ENCODE measurements around the gene MON1A. TPM values are rescaled to one million over a fixed set of nuclear protein-coding genes. Genes with fewer than 3 reads are reported as not detected.

The MON1A gene
- total RNA-seq, 1 donor from 2014 or later = 15.5 TPM

DNA sequence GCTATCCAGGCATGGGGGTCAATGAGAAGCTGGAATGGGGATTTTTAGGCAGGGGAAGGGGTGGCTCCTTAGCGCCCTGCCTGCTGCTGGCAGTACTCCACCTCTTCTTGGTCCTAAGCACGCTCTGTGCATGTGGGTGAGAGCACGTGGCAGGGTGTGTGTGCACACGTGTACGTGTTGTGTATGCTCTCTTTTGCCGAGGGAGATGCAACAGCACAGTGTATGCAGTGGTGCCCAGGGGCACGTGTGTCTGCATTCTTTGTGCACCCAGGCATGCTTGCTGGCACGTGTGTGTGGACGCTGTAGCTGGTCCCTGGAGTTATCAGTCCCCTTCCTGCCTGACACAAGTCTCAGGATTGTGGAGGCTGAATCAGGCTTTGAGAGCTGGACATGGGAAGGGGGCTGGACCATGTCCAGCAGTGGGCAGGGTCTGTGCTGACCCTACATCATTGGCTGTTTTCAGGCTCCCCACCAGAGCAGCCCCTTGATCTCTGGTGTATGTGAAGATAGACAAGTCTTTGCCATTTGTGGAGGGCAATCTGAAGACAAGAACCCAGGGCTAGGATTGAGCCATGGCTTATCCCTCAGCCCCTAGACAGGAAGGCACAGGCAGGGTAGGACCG, 58.0 kb downstream of the MON1A start:
- Mint-ChIP-seq H3K36me3 (ENCODE audit: low read depth) (no peaks in the 10 kb centered on the region), H3K4me3 (no peak overlapping the region), H3K9me3 (no peaks in the 10 kb centered on the region), H3K27ac (no peak overlapping the region), H3K4me1 (ENCODE audit: low read depth) (no peaks in the 10 kb centered on the region), H3K27me3 (ENCODE audit: insufficient read depth) (peaks cover 32% of the 10 kb centered on the region)
- intact Hi-C loops (cut with micrococcal nuclease) = no loop called here
- no peak for DNase-seq (ENCODE audit: low spot score)

GRCh38 chr3:49869525-49870126, 60.0 kb downstream of the MON1A start, which contains the start of gene CAMKV:
Gene CAMKV (minus strand): TSS chr3:49869906. CDS start chr3:49862388, 7,518 bp downstream.
- Mint-ChIP-seq H3K4me3 (peak within 1 kb of the TSS; percentile 42), H3K27me3 (ENCODE audit: insufficient read depth) (peaks cover 32% of the 10 kb centered on the region)

GRCh38 chr3:49868862-49869466, 60.6 kb downstream of the MON1A start:
- peak overlapping the region; percentile 42 for H3K4me3 Mint-ChIP-seq
- H3K27me3 Mint-ChIP-seq (ENCODE audit: insufficient read depth) = peaks cover 34% of the 10 kb centered on the region
- no peaks in the 10 kb centered on the region for H3K36me3 Mint-ChIP-seq (ENCODE audit: low read depth)
- DNase-seq (ENCODE audit: low spot score) = no peak
- no peaks in the 10 kb centered on the region for H3K4me1 Mint-ChIP-seq (ENCODE audit: low read depth)
- no peak overlapping the region for H3K27ac Mint-ChIP-seq
- intact Hi-C loops (cut with micrococcal nuclease) = loop anchor here (1.0 kb wide), 1 partner anchor 13 kb away; the partner anchor contains the start of gene TRAIP
- no peaks in the 10 kb centered on the region for H3K9me3 Mint-ChIP-seq

More at GRCh38 chr3:49869525-49870126, 60.0 kb downstream of the MON1A start, which contains the start of gene CAMKV:
- H3K9me3 Mint-ChIP-seq = no peaks in the 10 kb centered on the region
- H3K27ac Mint-ChIP-seq = no peak within 1 kb of the TSS
- DNase-seq (ENCODE audit: low spot score) = peak; percentile 30
- no peaks in the 10 kb centered on the region for H3K36me3 Mint-ChIP-seq (ENCODE audit: low read depth)
- H3K4me1 Mint-ChIP-seq (ENCODE audit: low read depth) = no peaks in the 10 kb centered on the region
- intact Hi-C loops (cut with micrococcal nuclease) = loop anchor here (1.0 kb wide), 1 partner anchor 13 kb away; the partner anchor contains the start of gene TRAIP

DNA sequence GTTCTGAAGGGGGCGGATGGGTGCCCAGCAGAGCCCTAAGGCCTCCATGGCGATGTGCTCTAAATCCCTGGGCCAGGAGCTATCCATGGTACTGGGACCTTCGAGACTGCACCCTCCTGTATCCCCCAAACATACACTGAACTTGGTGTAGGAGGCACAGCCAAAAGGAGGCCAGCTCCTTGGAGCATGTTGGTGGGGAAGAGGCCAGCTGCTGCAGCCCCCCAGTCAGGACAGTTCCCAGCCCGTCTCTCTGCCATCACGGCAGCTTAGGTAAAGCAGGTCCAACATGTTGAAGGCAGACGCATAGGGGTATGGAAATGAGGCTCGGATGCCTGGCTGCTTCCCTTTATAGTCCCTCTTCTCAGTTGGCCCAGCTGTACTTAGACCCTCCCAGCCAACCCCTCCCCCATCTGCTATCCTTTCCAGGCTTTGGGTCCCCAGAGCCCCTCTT, 61.7 kb downstream of the MON1A start:
- Mint-ChIP-seq H3K4me1 (ENCODE audit: low read depth) (no peaks in the 10 kb centered on the region), H3K9me3 (no peaks in the 10 kb centered on the region), H3K36me3 (ENCODE audit: low read depth) (no peaks in the 10 kb centered on the region), H3K27ac (no peak overlapping the region), H3K27me3 (ENCODE audit: insufficient read depth) (peaks cover 36% of the 10 kb centered on the region), H3K4me3 (peak overlapping the region; percentile 49)
- intact Hi-C loops (cut with micrococcal nuclease) = no loop called here
- no peak for DNase-seq (ENCODE audit: low spot score)

DNA sequence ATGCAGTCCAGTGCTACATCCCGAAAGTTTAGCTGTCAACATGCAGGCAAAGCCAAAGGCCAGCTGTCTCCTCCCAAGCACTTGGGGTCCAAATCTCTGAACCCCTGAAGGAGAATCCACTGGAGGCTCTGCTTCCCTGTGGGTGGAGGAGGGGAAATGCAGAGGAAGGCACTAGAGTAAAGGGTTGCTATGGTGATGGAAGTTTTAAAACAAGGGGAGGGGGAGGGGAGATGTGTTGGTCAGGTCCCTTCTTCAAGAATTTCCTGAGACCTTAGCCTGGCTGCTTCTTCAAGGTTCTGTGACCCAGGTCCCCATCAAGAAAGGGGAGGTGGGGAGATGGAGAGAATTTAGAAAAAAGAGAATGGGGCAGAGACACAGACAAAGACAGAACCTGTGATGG, 62.2 kb downstream of the MON1A start:
- Mint-ChIP-seq H3K4me1 (ENCODE audit: low read depth) (no peaks in the 10 kb centered on the region), H3K4me3 (no peak overlapping the region), H3K36me3 (ENCODE audit: low read depth) (no peaks in the 10 kb centered on the region), H3K27me3 (ENCODE audit: insufficient read depth) (peaks cover 36% of the 10 kb centered on the region), H3K9me3 (no peaks in the 10 kb centered on the region), H3K27ac (no peak overlapping the region)
- intact Hi-C loops (cut with micrococcal nuclease) = no loop called here
- no peak for DNase-seq (ENCODE audit: low spot score)

GRCh38 chr3:49865198-49865784, 64.3 kb downstream of the MON1A start:
- no peaks in the 10 kb centered on the region for H3K4me1 Mint-ChIP-seq (ENCODE audit: low read depth)
- intact Hi-C loops (cut with micrococcal nuclease) = no loop called here
- no peak overlapping the region for H3K27ac Mint-ChIP-seq
- no peaks in the 10 kb centered on the region for H3K9me3 Mint-ChIP-seq
- DNase-seq (ENCODE audit: low spot score) = no peak
- H3K27me3 Mint-ChIP-seq (ENCODE audit: insufficient read depth) = peaks cover 25% of the 10 kb centered on the region
- H3K4me3 Mint-ChIP-seq = no peak overlapping the region
- no peaks in the 10 kb centered on the region for H3K36me3 Mint-ChIP-seq (ENCODE audit: low read depth)

- Mint-ChIP-seq H3K4me1 (ENCODE audit: low read depth) (no peaks in the 10 kb centered on the region), H3K27ac (no peak overlapping the region), H3K36me3 (ENCODE audit: low read depth) (no peaks in the 10 kb centered on the region), H3K9me3 (no peaks in the 10 kb centered on the region), H3K27me3 (ENCODE audit: insufficient read depth) (peaks cover 21% of the 10 kb centered on the region), H3K4me3 (no peak overlapping the region)
- DNase-seq (ENCODE audit: low spot score) = no peak
- intact Hi-C loops (cut with micrococcal nuclease) = no loop called here
These were observed 65.1 kb downstream of the MON1A start for GRCh38 chr3:49864505-49864904.

- Mint-ChIP-seq H3K9me3 (no peaks in the 10 kb centered on the region), H3K4me1 (ENCODE audit: low read depth) (peaks cover 18% of the 10 kb centered on the region), H3K27me3 (ENCODE audit: insufficient read depth) (peaks cover 4% of the 10 kb centered on the region), H3K36me3 (ENCODE audit: low read depth) (peaks cover 2% of the 10 kb centered on the region), H3K27ac (no peak overlapping the region), H3K4me3 (no peak overlapping the region)
- DNase-seq (ENCODE audit: low spot score) = no peak
- intact Hi-C loops (cut with micrococcal nuclease) = no loop called here
These were observed 69.9 kb downstream of the MON1A start for GRCh38 chr3:49859576-49860305.

Other genes starting within 250 kb of the MON1A start
- 6.5 and 8.2 TPM in 2 replicates for gene MST1, start 240.3 kb downstream of the MON1A start, total RNA-seq
- gene RNF123, start 240.3 kb downstream of the MON1A start, total RNA-seq = 53.8 and 54.3 TPM in 2 replicates
- gene AMIGO3, start 210.1 kb downstream of the MON1A start, total RNA-seq = 0.39 TPM in 1 of 2 replicates, not detected in the other
- 49.1 and 49.2 TPM in 2 replicates for gene GMPPB, start 205.9 kb downstream of the MON1A start, total RNA-seq
- 49.3 and 52.4 TPM in 2 replicates for gene IP6K1, start 143.3 kb downstream of the MON1A start, total RNA-seq
- gene CDHR4, start 129.9 kb downstream of the MON1A start, total RNA-seq = not detected in 2 replicates
- 1.3 and 2.7 TPM in 2 replicates for gene INKA1, start 126.5 kb downstream of the MON1A start, total RNA-seq
- gene UBA7, start 115.9 kb downstream of the MON1A start, total RNA-seq = 90.3 and 97.5 TPM in 2 replicates
- 26.5 and 27.9 TPM in 2 replicates for gene TRAIP, start 73.2 kb downstream of the MON1A start, total RNA-seq
- 0.96 and 1.0 TPM in 2 replicates for gene CAMKV, start 59.9 kb downstream of the MON1A start, total RNA-seq
- gene MST1R, start 25.9 kb downstream of the MON1A start, total RNA-seq = 1.6 and 2.5 TPM in 2 replicates
- 99.0 and 100 TPM in 2 replicates for gene RBM6, start 10.3 kb upstream of the MON1A start, total RNA-seq
- 157 and 162 TPM in 2 replicates for gene RBM5, start 159.1 kb upstream of the MON1A start, total RNA-seq
- 0.21 and 0.42 TPM in 2 replicates for gene SEMA3F, start 225.5 kb upstream of the MON1A start, total RNA-seq